Caco-2 (cell line): ENCODE measurements around the gene LDLRAD3. TPM values are rescaled to one million over a fixed set of nuclear protein-coding genes. Genes with fewer than 3 reads are reported as not detected.

Source experiments
- BruUV-seq: library from RNA; stranded (reverse); fragments of 400-500 nt; replicated peaks from 2 replicates; lab custom pipeline; 2021; lab: Mats Ljungman, UMichigan
- CTCF ChIA-PET: fragments of 300-600 bp; sonication (Branson Sonifier 250); formaldehyde crosslinking; loops from one replicate; lab custom pipeline; 2022; ENCODE audit warnings: antibody characterized with exemption; lab: Charles Lee
- POLR2A ChIA-PET: fragments of 300-600 bp; sonication (Branson Sonifier 250); formaldehyde crosslinking; loops from one replicate; lab custom pipeline; 2022; ENCODE audit warnings: antibody characterized with exemption; lab: Charles Lee
- DNase-seq, 2 experiments: peaks; one replicate each; pipeline versions ENCODE4 v3.0.0 to v3.0.0-alpha.2; 2020 to 2022
- H3K27me3 ChIP-seq: replicated peaks from 2 replicates; pipeline ENCODE4 v1.6.0; 2011; ENCODE audit warnings: low read length; ENCODE audit not compliant: control insufficient read depth, insufficient read depth
- H3K36me3 ChIP-seq: 2 replicates; pipeline ENCODE4 v1.5.1; 2011; ENCODE audit warnings: low read length; ENCODE audit not compliant: control insufficient read depth, insufficient read depth
- H3K4me1 ChIP-seq: fragments of 250-450 bp; sonication (Bioruptor Pico); 2 replicates; pipeline ENCODE4 v1.5.1; 2020; ENCODE audit warnings: mild to moderate bottlenecking
- H3K4me3 ChIP-seq: 2 replicates; pipeline ENCODE4 v1.5.1; 2011; ENCODE audit warnings: low read depth, mild to moderate bottlenecking, control low read depth, low read length
- H3K9me3 ChIP-seq: fragments of 250-450 bp; sonication (Bioruptor Pico); 2 replicates; pipeline ENCODE4 v1.5.1; 2020; ENCODE audit warnings: mild to moderate bottlenecking, moderate library complexity
- H3K27ac Mint-ChIP-seq: one replicate; pipeline ENCODE4 v1.8.0; 2022; ENCODE audit warnings: mixed read lengths; ENCODE audit not compliant: unreplicated experiment
- H3K27me3 Mint-ChIP-seq: one replicate; pipeline ENCODE4 v1.8.0; 2022; ENCODE audit warnings: mixed read lengths; ENCODE audit not compliant: insufficient read depth, unreplicated experiment
- H3K36me3 Mint-ChIP-seq: one replicate; pipeline ENCODE4 v1.8.0; 2022; ENCODE audit warnings: mild to moderate bottlenecking, mixed read lengths; ENCODE audit not compliant: insufficient read depth, unreplicated experiment
- H3K4me1 Mint-ChIP-seq: one replicate; pipeline ENCODE4 v1.8.0; 2022; ENCODE audit warnings: low read depth, mixed read lengths; ENCODE audit not compliant: unreplicated experiment
- H3K4me3 Mint-ChIP-seq: one replicate; pipeline ENCODE4 v1.8.0; 2022; ENCODE audit warnings: mild to moderate bottlenecking, moderate library complexity, mixed read lengths; ENCODE audit not compliant: unreplicated experiment
- H3K9me3 Mint-ChIP-seq: one replicate; pipeline ENCODE4 v1.8.0; 2022; ENCODE audit warnings: mixed read lengths; ENCODE audit not compliant: unreplicated experiment
- intact Hi-C: fragments of 100-400 bp; cut with micrococcal nuclease; formaldehyde crosslinking; loops from one replicate; pipeline ENCODE4 v1.10.0; 2022; ENCODE audit not compliant: unreplicated experiment
- total RNA-seq: library from RNA; stranded (reverse); gene quantifications from 2 replicates; pipeline ENCODE4 v1.2.3, GENCODE V29; 2022
- TF ChIP-seq, protein P1 (sequence below), 2 experiments: fragments of 200-600 bp in 1 of 2; IDR thresholded peaks; 1 replicate in 1 of 2; 2 replicates in 1 of 2; pipeline versions ENCODE4 v1.5.1 to v1.8.0; 2011 to 2022; ENCODE audit warnings: antibody characterized with exemption in 1 of 2, control low read depth in 1 of 2, inconsistent platforms in 1 of 2, low read depth in 1 of 2, low read length in 1 of 2, mild to moderate bottlenecking in 1 of 2, moderate library complexity in 1 of 2; ENCODE audit not compliant: insufficient read depth in 1 of 2, severe bottlenecking in 1 of 2, unreplicated experiment in 1 of 2

LDLRAD3 gene
- total RNA-seq, 1 experiment from 2014 or later: 9.9 TPM

DNA sequence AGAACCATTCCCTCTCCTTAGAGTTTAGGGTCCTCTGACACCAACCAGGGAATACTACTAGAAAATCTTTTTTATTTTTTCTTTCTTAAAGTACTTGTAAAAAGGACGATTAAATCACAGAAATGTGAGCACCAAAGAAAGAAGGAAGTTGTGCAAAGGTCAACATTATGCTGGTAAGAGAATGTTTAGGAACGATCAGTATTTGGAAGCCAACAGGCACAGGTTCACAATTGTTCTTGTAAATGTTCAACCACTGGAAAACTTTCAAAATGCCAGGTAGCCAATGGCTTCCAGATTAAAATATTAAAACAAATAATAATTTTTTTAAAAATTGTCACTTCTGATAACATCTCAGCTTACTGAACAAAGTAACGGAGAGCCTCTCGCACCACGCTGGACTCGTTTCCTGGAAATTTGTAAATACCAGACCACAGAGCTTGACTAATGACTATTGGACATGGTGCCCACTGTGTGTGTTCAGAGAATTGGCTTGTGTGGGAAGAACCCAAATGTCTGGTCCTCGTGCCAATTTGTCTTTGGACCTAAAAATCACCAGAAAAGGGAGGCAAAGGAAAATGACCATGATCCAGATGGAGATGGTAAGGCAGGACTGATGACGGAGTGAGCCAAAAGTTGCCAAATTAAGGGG lies 324.6 kb downstream of the LDLRAD3 start:
- CTCF ChIA-PET: interaction anchor here (1.0 to 5.5 kb wide), 3 partner anchors 8 to 447 kb away, joined by 3 to 69 read pairs (median 5); no protein-coding TSS in a partner anchor
- H3K9me3 Mint-ChIP-seq: no peaks in the 10 kb centered on the region
- intact Hi-C loops: loop anchor here (5.0 kb wide), 1 partner anchor 781 kb away; no protein-coding TSS in a partner anchor

DNA sequence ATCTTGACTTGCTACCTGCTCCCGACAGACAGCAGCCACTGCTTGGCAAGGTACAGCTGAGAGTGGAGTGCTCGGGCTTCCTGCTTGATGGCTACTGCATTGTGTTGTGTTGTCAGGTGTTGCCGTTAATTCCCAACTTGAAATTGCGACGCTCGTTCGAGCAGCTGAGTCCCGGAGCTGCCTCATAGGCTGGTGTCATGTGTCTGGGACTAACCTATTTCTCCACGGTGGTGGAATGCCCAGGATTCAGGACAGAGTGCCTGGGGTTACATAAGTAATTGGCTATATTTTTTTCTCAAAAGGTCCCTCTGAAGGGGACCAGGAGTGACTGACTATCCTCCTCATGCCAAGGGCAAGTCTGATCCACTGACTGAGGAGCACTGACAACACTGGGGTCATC lies 326.8 kb downstream of the LDLRAD3 start:
- Mint-ChIP-seq H3K4me3 (no peak overlapping the region), H3K36me3 (peaks cover 4% of the 10 kb centered on the region), H3K4me1 (no peaks in the 10 kb centered on the region), H3K9me3 (no peaks in the 10 kb centered on the region), H3K27me3 (no peaks in the 10 kb centered on the region), H3K27ac (no peak overlapping the region)
- TF ChIP-seq, protein P1, sequence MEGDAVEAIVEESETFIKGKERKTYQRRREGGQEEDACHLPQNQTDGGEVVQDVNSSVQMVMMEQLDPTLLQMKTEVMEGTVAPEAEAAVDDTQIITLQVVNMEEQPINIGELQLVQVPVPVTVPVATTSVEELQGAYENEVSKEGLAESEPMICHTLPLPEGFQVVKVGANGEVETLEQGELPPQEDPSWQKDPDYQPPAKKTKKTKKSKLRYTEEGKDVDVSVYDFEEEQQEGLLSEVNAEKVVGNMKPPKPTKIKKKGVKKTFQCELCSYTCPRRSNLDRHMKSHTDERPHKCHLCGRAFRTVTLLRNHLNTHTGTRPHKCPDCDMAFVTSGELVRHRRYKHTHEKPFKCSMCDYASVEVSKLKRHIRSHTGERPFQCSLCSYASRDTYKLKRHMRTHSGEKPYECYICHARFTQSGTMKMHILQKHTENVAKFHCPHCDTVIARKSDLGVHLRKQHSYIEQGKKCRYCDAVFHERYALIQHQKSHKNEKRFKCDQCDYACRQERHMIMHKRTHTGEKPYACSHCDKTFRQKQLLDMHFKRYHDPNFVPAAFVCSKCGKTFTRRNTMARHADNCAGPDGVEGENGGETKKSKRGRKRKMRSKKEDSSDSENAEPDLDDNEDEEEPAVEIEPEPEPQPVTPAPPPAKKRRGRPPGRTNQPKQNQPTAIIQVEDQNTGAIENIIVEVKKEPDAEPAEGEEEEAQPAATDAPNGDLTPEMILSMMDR (IDR thresholded peaks at IDR 0.05; ENCODE audit: insufficient read depth in 1 of 2, low read depth in 1 of 2, low read length in 1 of 2, severe bottlenecking in 1 of 2, unreplicated experiment in 1 of 2): no peak
- no peak for DNase-seq
- no peaks in the 10 kb centered on the region for H3K4me1 ChIP-seq
- ChIA-PET POLR2A (no interaction called here), CTCF (interaction anchor here (1.5 kb wide), 1 partner anchor 8 kb away, joined by 3 read pairs; no protein-coding TSS in a partner anchor)
- H3K4me3 ChIP-seq: no peak overlapping the region
- no peaks in the 10 kb centered on the region for H3K27me3 ChIP-seq
- no peaks in the 10 kb centered on the region for H3K9me3 ChIP-seq
- BruUV-seq: no TSS peak
- no peaks in the 10 kb centered on the region for H3K36me3 ChIP-seq
- intact Hi-C loops: no loop called here

More for the DNA sequence above, 324.6 kb downstream of the LDLRAD3 start:
- peaks cover 4% of the 10 kb centered on the region for H3K36me3 Mint-ChIP-seq
- Histone ChIP-seq H3K4me1 (no peaks in the 10 kb centered on the region), H3K4me3 (no peak overlapping the region), H3K36me3 (no peaks in the 10 kb centered on the region), H3K9me3 (no peaks in the 10 kb centered on the region), H3K27me3 (no peaks in the 10 kb centered on the region)
- TF ChIP-seq, protein P1 (IDR thresholded peaks at IDR 0.05; ENCODE audit: insufficient read depth in 1 of 2, low read depth in 1 of 2, low read length in 1 of 2, severe bottlenecking in 1 of 2, unreplicated experiment in 1 of 2): no peak
- no peak for DNase-seq
- POLR2A ChIA-PET: no interaction called here
- H3K27me3 Mint-ChIP-seq: no peaks in the 10 kb centered on the region
- no peak overlapping the region for H3K27ac Mint-ChIP-seq
- H3K4me3 Mint-ChIP-seq: no peak overlapping the region
- H3K4me1 Mint-ChIP-seq: peaks cover 6% of the 10 kb centered on the region
- no TSS peak for BruUV-seq

DNA sequence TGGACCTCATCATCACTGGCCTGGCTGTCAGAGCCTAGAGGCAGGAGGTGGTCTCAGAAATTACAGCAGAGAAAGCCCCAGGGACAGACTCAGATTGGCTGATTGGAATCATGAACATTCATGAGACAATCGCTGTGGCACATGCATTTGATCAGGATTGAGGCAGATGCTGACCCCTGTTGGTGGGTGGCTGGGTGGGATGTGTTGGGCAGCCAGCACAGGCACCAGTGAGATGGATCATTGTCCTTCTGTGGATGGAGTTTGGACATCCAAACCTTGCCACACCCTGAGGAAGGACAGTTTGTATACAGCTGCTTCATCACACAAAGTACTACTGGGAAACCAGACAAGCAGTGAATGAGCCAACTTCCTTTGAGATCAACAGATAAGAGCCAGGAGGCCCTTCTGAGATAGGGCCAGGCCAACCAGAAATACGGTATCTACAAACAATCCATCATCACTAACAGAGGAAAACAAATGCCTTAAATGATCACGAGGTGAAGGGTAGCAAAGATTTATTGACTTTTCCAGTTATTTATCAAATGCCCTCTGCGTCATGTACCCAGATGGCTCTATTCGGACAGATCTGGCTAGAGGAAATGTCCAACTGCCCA lies 328.0 kb downstream of the LDLRAD3 start:
- DNase-seq: no peak
- no peaks in the 10 kb centered on the region for H3K9me3 Mint-ChIP-seq
- BruUV-seq: no TSS peak
- no peaks in the 10 kb centered on the region for H3K9me3 ChIP-seq
- no peaks in the 10 kb centered on the region for H3K27me3 Mint-ChIP-seq
- H3K4me1 Mint-ChIP-seq: no peaks in the 10 kb centered on the region
- H3K4me1 ChIP-seq: no peaks in the 10 kb centered on the region
- no peaks in the 10 kb centered on the region for H3K27me3 ChIP-seq
- H3K27ac Mint-ChIP-seq: no peak overlapping the region
- POLR2A ChIA-PET: no interaction called here
- CTCF ChIA-PET: interaction anchor here (0.6 kb wide), 1 partner anchor 13 kb away, joined by 5 read pairs; no protein-coding TSS in a partner anchor
- H3K36me3 Mint-ChIP-seq: peaks cover 4% of the 10 kb centered on the region
- no peaks in the 10 kb centered on the region for H3K36me3 ChIP-seq
- TF ChIP-seq, protein P1 (IDR thresholded peaks at IDR 0.05; ENCODE audit: insufficient read depth in 1 of 2, low read depth in 1 of 2, low read length in 1 of 2, severe bottlenecking in 1 of 2, unreplicated experiment in 1 of 2): no peak
- intact Hi-C loops: no loop called here
- no peak overlapping the region for H3K4me3 Mint-ChIP-seq
- H3K4me3 ChIP-seq: no peak overlapping the region
